SKM-1 (cell line): ENCODE results near the gene SH3PXD2B.

Experiments
- DNase-seq: peaks from one replicate; lab custom pipeline; 2025; ENCODE audit not compliant: unreplicated experiment; lab: John Stamatoyannopoulos, UW

SH3PXD2B gene

GRCh38 chr5:172280929-172281328, 173.4 kb downstream of the SH3PXD2B start:
- DNase-seq: no peak

GRCh38 chr5:172280317-172280716, 174.0 kb downstream of the SH3PXD2B start:
- no peak for DNase-seq

GRCh38 chr5:172278356-172278755, 176.0 kb downstream of the SH3PXD2B start:
- no peak for DNase-seq

GRCh38 chr5:172276214-172276613, 178.1 kb downstream of the SH3PXD2B start:
- no peak for DNase-seq
